Endothelial cell of umbilical vein (primary cell): ENCODE measurements around the gene ANKRD33B. TPM values are rescaled to one million over a fixed set of nuclear protein-coding genes. Genes with fewer than 3 reads are reported as not detected.

Experiments
- BruUV-seq: library from RNA; stranded (reverse); fragments of 400-500 nt; replicated peaks from 2 replicates; lab custom pipeline; 2021; lab: Mats Ljungman, UMichigan
- CTCF ChIA-PET: fragments of 300-600, 350-600 bp; sonication (Branson Sonifier 250); formaldehyde crosslinking; loops from one replicate; lab custom pipeline; 2021; ENCODE audit warnings: antibody characterized with exemption, inconsistent platforms; lab: Charles Lee
- POLR2A ChIA-PET: fragments of 300-600, 350-600 bp; sonication (Branson Sonifier 250); formaldehyde crosslinking; loops from one replicate; lab custom pipeline; 2021; ENCODE audit warnings: antibody characterized with exemption, inconsistent platforms; lab: Charles Lee
- DNase-seq: peaks from one replicate; pipeline ENCODE4 v3.0.0-alpha.2; 2011; ENCODE audit warnings: low read depth, low spot score
- FAIRE-seq: peaks from 2 replicates; lab custom pipeline; 2011; peaks lifted over from hg19 to GRCh38; lab: Jason Lieb, UNC
- H2AFZ ChIP-seq: 2 replicates; pipeline ENCODE4 v1.6.0; 2012; ENCODE audit warnings: low read depth, low read length, control low read depth, inconsistent platforms
- H3K27ac ChIP-seq: 2 replicates; pipeline ENCODE4 v1.5.1; 2011; ENCODE audit warnings: low read depth, mild to moderate bottlenecking, control low read depth, low read length, moderate library complexity; ENCODE audit not compliant: insufficient read depth
- H3K27me3 ChIP-seq, 2 experiments: 2 replicates each; pipeline versions ENCODE4 v1.6.0 to v1.6.1; 2011; ENCODE audit warnings: low read length in 2 of 2, mixed read lengths in 1 of 2; ENCODE audit not compliant: control insufficient read depth in 2 of 2, insufficient read depth in 2 of 2
- H3K36me3 ChIP-seq, 2 experiments: 2 replicates in 1 of 2; 3 replicates in 1 of 2; pipeline ENCODE4 v1.5.1; 2011; ENCODE audit warnings: low read length in 2 of 2, mild to moderate bottlenecking in 1 of 2, moderate library complexity in 1 of 2; ENCODE audit not compliant: control insufficient read depth in 2 of 2, insufficient read depth in 2 of 2; ENCODE audit errors: extremely low read depth in 1 of 2
- H3K4me1 ChIP-seq: 3 replicates; pipeline ENCODE4 v1.5.1; 2011; ENCODE audit warnings: mild to moderate bottlenecking, low read length; ENCODE audit not compliant: control insufficient read depth, insufficient read depth; ENCODE audit errors: extremely low read depth
- H3K4me2 ChIP-seq: 2 replicates; pipeline ENCODE4 v1.6.1; 2011; ENCODE audit warnings: low read length, control low read depth, mixed read lengths; ENCODE audit not compliant: insufficient read depth
- H3K4me3 ChIP-seq, 3 experiments: fragments of 200-600 bp in 1 of 3; sonication (generic), shearing (Covaris generic) in 1 of 3; replicated peaks in 1 of 3; 2 replicates each; pipeline ENCODE4 v1.5.1; 2011 to 2016; ENCODE audit warnings: control low read depth in 3 of 3, low read length in 3 of 3, mild to moderate bottlenecking in 2 of 3, inconsistent platforms in 1 of 3, low read depth in 1 of 3, moderate library complexity in 1 of 3; ENCODE audit not compliant: insufficient read depth in 1 of 3
- H3K79me2 ChIP-seq: 2 replicates; pipeline ENCODE4 v1.6.0; 2012; ENCODE audit warnings: low read length, inconsistent platforms; ENCODE audit not compliant: control insufficient read depth, insufficient read depth
- H3K9ac ChIP-seq: replicated peaks from 2 replicates; pipeline ENCODE3; 2011; ENCODE audit warnings: low read length, control low read depth; ENCODE audit not compliant: insufficient read depth; ENCODE audit errors: extremely low read depth
- H3K9me1 ChIP-seq: replicated peaks from 3 replicates; pipeline ENCODE4 v1.6.0; 2011; ENCODE audit warnings: mild to moderate bottlenecking, low read length; ENCODE audit not compliant: control insufficient read depth, insufficient read depth; ENCODE audit errors: extremely low read depth
- H3K9me3 ChIP-seq: replicated peaks from 2 replicates; pipeline ENCODE4 v1.5.1; 2012; ENCODE audit warnings: low read length, inconsistent platforms; ENCODE audit not compliant: control insufficient read depth, insufficient read depth
- H4K20me1 ChIP-seq: replicated peaks from 2 replicates; pipeline ENCODE3; 2011; ENCODE audit warnings: mild to moderate bottlenecking, low read length; ENCODE audit not compliant: control insufficient read depth, insufficient read depth; ENCODE audit errors: extremely low read depth
- EZH2 ChIP-seq: IDR thresholded peaks from 2 replicates; pipeline ENCODE4 v1.6.1; 2012; ENCODE audit warnings: borderline replicate concordance, low read depth, mild to moderate bottlenecking, moderate library complexity, low read length, inconsistent platforms; ENCODE audit not compliant: severe bottlenecking
- FOS ChIP-seq: IDR thresholded peaks from 2 replicates; pipeline ENCODE4 v1.6.1; 2011; ENCODE audit warnings: mild to moderate bottlenecking, low read length, moderate library complexity, borderline replicate concordance; ENCODE audit not compliant: insufficient read depth
- GATA2 ChIP-seq: IDR thresholded peaks from 2 replicates; pipeline ENCODE4 v1.7.0; 2011; ENCODE audit warnings: low read depth, mild to moderate bottlenecking, moderate library complexity, mixed read lengths, low read length; ENCODE audit not compliant: insufficient read length, insufficient read depth
- JUN ChIP-seq: IDR thresholded peaks from 2 replicates; pipeline ENCODE4 v1.6.1; 2011; ENCODE audit warnings: borderline replicate concordance, low read depth; ENCODE audit not compliant: insufficient read length, insufficient read depth
- MAX ChIP-seq: IDR thresholded peaks from 2 replicates; pipeline ENCODE4 v1.6.1; 2011; ENCODE audit not compliant: insufficient read depth, insufficient read length
- MYC ChIP-seq: IDR thresholded peaks from one replicate; pipeline ENCODE4 v1.6.1; 2011; ENCODE audit warnings: mild to moderate bottlenecking, low read depth, low read length
- POLR2A ChIP-seq: IDR thresholded peaks from 2 replicates; pipeline ENCODE4 v1.6.1; 2012; ENCODE audit warnings: low read depth, mild to moderate bottlenecking, control low read depth, low read length
- POLR2AphosphoS5 ChIP-seq: IDR thresholded peaks from 2 replicates; pipeline ENCODE4 v1.6.1; 2012; ENCODE audit warnings: low read depth, mild to moderate bottlenecking, control low read depth, low read length, moderate library complexity; ENCODE audit not compliant: insufficient read depth
- dilution Hi-C: fragments of 300-500 bp; cut with MboI; formaldehyde crosslinking; loops from one replicate; pipeline ENCODE4 v1.15.0; 2019; ENCODE audit warnings: low sequenced_read_pairs; ENCODE audit not compliant: extremely low pct_ligation_motif_present
- intact Hi-C: fragments of 100-400 bp; cut with micrococcal nuclease; formaldehyde crosslinking; loops from one replicate; pipeline ENCODE4 v1.10.0; 2022
- polyA plus RNA-seq, 4 experiments: library from polyadenylated mRNA; depleted of rRNA in 3 of 4; stranded (reverse) in 3 of 4; unstranded in 1 of 4; fragments of >200 nt; gene quantifications; 2 replicates each; pipeline versions ENCODE4 v1.2.1 to v1.2.3, GENCODE V29; 2011 to 2012; ENCODE audit warnings: missing spikeins in 1 of 4
- total RNA-seq: library from RNA; stranded (reverse); gene quantifications from 2 replicates; pipeline ENCODE4 v1.2.3, GENCODE V29; 2021
- TF ChIP-seq, protein P1 (sequence below), 2 donors: IDR thresholded peaks; 1 replicate in 1 of 2; 2 replicates in 1 of 2; pipeline ENCODE4 v1.5.1; 2011; ENCODE audit warnings: low read length in 2 of 2, mild to moderate bottlenecking in 2 of 2, moderate library complexity in 2 of 2, control low read depth in 1 of 2, inconsistent platforms in 1 of 2, low read depth in 1 of 2; ENCODE audit not compliant: insufficient read depth in 1 of 2; ENCODE audit errors: extremely low read depth in 1 of 2

ANKRD33B gene
- total and polyA plus RNA-seq, 2 donors (not counting 3 experiments of a cell fraction or from before 2014, with no cell fraction given): 2.4 to 5.4 TPM

DNA sequence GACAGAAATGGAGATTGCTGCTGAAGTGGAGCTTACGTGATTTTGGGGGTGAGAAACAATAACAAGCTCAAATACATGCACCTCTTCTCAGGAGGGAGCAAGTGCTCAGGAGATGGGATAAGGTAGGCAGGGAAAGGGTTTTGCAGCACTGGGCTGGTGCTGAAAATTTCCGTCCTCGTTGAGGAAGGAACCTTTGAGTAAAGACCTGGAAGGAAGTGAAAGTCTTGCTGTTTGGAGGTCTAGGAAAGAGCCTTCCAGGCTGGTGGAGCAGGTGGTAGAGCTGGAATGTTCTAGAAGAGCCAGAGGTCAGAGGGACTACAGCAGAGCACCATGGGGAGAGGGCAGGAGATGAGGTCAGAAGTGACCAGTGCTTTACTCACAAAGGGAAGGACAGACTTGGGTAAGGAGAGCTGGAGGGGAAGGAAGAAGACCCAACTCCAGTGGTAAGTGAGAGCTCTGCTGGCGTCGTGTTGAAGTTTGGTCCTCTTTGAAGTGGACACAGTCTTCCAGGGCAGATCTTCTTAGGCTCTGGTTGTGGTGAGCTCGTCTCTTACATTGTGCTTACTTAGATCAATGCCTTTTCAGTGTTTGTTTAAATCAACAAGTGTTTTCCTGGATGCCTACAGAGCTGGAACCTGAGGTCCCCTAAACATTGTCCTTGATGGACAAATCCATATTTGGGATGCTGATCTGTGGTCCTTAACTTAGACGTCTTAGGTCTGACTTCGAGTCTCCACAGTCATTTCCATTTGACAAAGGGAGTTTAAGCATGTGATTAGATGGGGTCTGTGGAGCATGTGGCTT lies 21.0 kb downstream of the ANKRD33B start:
- no peak for DNase-seq
- Histone ChIP-seq H3K4me3 (no peak overlapping the region), H3K4me1 (no peaks in the 10 kb centered on the region), H3K27me3 (no peaks in the 10 kb centered on the region), H3K79me2 (peaks cover 10% of the 10 kb centered on the region), H3K27ac (no peak overlapping the region), H3K36me3 (no peaks in the 10 kb centered on the region), H2AFZ (no peak overlapping the region), H3K9me3 (no peaks in the 10 kb centered on the region), H4K20me1 (no peaks in the 10 kb centered on the region), H3K4me2 (no peak overlapping the region), H3K9me1 (no peaks in the 10 kb centered on the region), H3K9ac (no peak overlapping the region)
- intact Hi-C loops (no loop called here), dilution Hi-C loops (no loop called here)
- peak; percentile 35 for FAIRE-seq
- CTCF ChIA-PET: interaction anchor here (1.3 to 1.4 kb wide), 2 partner anchors 9 to 23 kb away, joined by 3 to 5 read pairs; no protein-coding TSS in a partner anchor
- no peak for TF ChIP-seq MAX
- TF ChIP-seq FOS: no peak
- TF ChIP-seq EZH2: no peak
- no peak for TF ChIP-seq POLR2A
- TF ChIP-seq, protein P1, sequence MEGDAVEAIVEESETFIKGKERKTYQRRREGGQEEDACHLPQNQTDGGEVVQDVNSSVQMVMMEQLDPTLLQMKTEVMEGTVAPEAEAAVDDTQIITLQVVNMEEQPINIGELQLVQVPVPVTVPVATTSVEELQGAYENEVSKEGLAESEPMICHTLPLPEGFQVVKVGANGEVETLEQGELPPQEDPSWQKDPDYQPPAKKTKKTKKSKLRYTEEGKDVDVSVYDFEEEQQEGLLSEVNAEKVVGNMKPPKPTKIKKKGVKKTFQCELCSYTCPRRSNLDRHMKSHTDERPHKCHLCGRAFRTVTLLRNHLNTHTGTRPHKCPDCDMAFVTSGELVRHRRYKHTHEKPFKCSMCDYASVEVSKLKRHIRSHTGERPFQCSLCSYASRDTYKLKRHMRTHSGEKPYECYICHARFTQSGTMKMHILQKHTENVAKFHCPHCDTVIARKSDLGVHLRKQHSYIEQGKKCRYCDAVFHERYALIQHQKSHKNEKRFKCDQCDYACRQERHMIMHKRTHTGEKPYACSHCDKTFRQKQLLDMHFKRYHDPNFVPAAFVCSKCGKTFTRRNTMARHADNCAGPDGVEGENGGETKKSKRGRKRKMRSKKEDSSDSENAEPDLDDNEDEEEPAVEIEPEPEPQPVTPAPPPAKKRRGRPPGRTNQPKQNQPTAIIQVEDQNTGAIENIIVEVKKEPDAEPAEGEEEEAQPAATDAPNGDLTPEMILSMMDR (IDR thresholded peaks at IDR 0.05; ENCODE audit: extremely low read depth in 1 of 2, insufficient read depth in 1 of 2, low read depth in 1 of 2, low read length in 2 of 2): no peak
- no peak for TF ChIP-seq GATA2
- no peak for TF ChIP-seq POLR2AphosphoS5
- no peak for TF ChIP-seq JUN
- TF ChIP-seq MYC: no peak
- BruUV-seq: no TSS peak
- POLR2A ChIA-PET: no interaction called here
